Measurements from ENCODE around the gene PSMA8.
"Not testable (repeated sequence)": the region's sequence is repeated elsewhere in the genome, so short reads cannot be mapped to it uniquely, and the experiment has no call there.

The PSMA8 gene

GRCh38 chr18:26176134-26176533 is 42.5 kb downstream of the PSMA8 start:
- DNase-seq (ENCODE audit: low read depth), result no peak

- DNase-seq (ENCODE audit: low read depth), result no peak
Measured at GRCh38 chr18:26181343-26181826, 47.7 kb downstream of the PSMA8 start.

- DNase-seq (ENCODE audit: low read depth), result no peak
Measured at GRCh38 chr18:26183395-26184112, 49.9 kb downstream of the PSMA8 start.

DNA sequence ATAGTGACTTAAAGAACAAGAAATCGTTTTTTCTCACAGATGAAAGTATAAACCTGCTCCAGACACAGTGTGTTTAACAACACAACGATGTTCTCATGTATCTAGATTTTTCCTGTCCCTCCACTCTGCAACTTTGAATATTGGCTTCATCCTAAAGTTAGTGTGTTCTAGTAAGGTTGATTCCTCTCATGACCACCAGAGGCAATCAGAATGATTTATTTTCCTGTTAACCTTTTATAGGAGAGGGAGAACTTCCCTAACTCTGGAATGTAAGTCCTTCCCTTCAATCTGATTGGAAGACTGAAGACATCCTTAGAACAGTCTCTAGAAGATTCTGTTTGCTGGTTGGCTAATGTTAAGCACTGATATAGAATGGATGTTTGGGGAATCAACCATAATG is 51.6 kb downstream of the PSMA8 start:
- no peak for DNase-seq (ENCODE audit: low read depth)

DNA sequence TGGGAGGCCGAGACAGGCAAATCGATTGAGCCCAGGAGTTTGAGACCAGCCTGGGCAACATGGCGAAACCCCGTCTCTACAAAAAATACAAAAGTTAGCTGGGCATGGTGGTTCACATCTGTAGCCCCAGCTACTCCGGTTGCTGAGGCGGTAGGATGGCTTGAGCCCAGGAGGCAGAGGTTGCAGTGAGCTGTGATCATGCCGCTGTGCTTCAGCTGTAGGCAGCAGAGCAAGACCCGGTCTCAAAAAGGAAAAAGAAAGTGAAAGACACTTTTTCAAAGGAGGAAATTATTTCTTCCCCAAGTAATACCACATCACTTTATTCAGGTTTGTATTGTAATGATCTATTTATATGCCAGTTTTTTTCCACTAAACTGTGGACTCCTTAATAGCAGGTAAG is 56.8 kb downstream of the PSMA8 start:
- DNase-seq (ENCODE audit: low read depth), result peak; percentile 3

- DNase-seq (ENCODE audit: low read depth), result no peak
Measured at GRCh38 chr18:26192233-26192632, 58.6 kb downstream of the PSMA8 start.

- DNase-seq (ENCODE audit: low read depth), result no peak
Measured at GRCh38 chr18:26196605-26197004, 62.9 kb downstream of the PSMA8 start.

- DNase-seq (ENCODE audit: low read depth), result not testable (repeated sequence)
Measured at GRCh38 chr18:26202001-26202400, 68.3 kb downstream of the PSMA8 start.

- no peak for DNase-seq (ENCODE audit: low read depth)
Measured at GRCh38 chr18:26205318-26205717, 71.6 kb downstream of the PSMA8 start.

- no peak for DNase-seq (ENCODE audit: low read depth)
Measured at GRCh38 chr18:26206488-26206887, 72.8 kb downstream of the PSMA8 start.

DNA sequence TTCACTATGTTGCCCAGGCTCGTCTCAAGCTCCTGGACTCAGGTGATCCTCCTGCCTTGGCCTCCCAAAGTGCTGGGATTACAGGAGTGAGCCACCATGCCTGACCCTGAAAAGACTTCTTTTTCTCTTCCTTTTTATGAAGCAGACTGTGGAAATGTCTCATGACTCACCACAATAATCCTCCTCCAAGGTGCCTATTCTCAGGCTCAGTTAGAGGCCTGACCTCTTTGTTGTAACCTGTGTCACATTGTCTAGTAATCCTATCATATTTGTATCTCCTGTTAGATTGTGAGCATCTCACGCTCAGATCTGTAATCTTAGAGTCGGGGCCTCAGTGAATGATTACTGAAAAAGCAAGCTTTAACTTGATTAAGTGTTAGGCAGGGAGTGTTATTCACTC is 74.3 kb downstream of the PSMA8 start:
- no peak for DNase-seq (ENCODE audit: low read depth)

GRCh38 chr18:26208977-26209376 is 75.3 kb downstream of the PSMA8 start:
- no peak for DNase-seq (ENCODE audit: low read depth)

DNA sequence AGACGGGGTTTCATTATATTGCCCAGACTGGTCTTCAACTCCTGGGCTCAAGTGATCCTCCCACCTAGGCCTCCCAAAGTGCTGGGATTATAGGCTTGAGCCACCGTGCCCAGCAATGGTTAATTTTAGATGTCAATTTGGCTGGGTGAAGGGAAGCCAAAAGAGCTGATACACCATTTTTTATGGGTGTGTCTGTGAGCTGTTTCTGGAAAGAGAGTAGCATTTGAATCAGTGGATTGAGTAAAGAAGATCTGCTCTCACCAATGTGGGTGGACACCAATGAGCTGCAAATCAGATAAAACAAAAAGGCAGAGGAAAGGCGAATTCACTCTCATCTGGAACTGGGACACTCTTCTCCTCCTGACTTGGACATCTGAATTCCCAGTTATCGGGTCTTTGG is 76.5 kb downstream of the PSMA8 start:
- no peak for DNase-seq (ENCODE audit: low read depth)

DNA sequence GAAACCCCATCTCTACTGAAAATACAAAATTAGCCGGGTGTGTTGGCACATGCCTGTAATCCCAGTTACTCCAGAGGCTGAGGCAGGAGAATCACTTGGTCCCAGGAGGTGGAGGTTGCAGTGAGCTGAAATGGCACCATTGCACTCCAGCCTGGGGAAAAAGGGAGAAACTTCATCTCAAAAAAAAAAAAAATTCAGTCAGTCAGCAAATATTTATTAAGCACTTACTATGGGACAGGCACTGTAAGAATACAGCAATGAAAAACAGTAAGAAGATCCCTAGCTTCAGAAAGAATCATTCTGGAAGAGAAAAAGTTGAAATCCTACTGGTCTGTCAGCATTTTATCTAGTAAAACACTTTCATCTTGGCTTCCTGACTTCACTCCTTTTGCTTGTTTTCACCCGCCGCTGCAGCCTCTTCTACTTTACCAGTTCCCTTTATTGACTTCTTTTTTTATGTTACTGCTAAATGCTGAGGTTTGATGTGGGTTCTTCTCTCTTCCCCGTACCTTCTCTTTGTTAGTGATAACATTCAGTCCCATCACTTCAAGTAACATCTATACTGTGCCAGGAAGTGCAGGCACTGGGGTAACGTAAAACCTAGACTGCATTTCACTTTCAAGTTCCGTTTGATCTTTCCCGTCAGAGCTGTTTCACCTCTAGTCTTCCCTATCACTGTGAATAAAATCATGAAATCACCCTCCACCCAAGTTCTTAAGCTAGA is 81.7 kb downstream of the PSMA8 start:
- DNase-seq (ENCODE audit: low read depth), result no peak

- DNase-seq (ENCODE audit: low read depth), result no peak
Measured at GRCh38 chr18:26225022-26225693, 91.5 kb downstream of the PSMA8 start.

DNA sequence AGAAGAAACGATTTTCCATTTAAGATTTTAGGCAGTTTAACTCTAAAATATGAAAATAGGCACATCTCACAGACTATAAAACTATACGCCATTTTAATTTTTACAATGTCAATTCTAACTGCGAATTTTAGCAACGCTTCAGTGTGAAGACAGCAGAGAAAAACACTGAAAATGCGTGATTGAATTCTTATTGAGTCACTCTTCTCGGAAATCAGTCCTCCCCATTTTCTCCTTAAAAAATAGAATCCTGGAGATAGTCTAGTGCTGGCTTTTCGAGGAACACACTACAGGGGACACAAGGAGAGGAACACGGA is 92.2 kb downstream of the PSMA8 start:
- DNase-seq (ENCODE audit: low read depth), result no peak

- peak; percentile 93 for DNase-seq (ENCODE audit: low read depth)
Measured at GRCh38 chr18:26226229-26227050, 92.8 kb downstream of the PSMA8 start, which contains the start of gene TAF4B. Gene TAF4B, plus strand, starts transcription at chr18:26226445. Its CDS starts 489 bp downstream, at chr18:26226934.

DNA sequence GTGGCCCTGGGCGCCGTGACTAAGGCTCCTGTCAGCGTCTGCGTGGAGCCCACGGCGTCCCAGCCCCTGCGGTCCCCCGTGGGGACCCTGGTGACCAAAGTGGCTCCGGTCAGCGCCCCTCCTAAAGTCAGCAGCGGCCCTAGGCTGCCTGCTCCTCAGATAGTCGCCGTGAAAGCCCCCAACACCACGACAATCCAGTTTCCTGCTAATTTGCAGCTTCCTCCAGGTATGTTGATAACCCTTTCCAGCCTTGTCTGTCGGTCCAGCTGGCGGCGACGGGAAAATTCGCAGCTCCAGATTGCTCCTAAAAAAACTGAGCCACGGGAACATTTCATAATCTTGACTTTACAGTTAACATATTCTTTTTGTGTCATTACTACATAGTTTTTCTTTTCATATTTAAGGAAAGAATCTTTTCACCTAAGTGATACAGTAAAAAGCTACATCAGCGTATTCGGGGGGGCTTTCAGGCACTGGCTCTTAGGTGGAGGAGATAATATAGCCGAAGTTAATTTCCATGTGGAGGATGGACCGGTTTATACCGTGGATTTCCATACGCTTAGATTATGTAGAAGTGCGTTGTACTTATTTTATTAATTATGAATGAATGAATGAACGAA is 93.5 kb downstream of the PSMA8 start:
- DNase-seq (ENCODE audit: low read depth), result no peak

- DNase-seq (ENCODE audit: low read depth), result no peak
Measured at GRCh38 chr18:26228562-26229260, 95.0 kb downstream of the PSMA8 start.

GRCh38 chr18:26230497-26230896 is 96.8 kb downstream of the PSMA8 start:
- no peak for DNase-seq (ENCODE audit: low read depth)

GRCh38 chr18:26233208-26233607 is 99.5 kb downstream of the PSMA8 start:
- no peak for DNase-seq (ENCODE audit: low read depth)

All from activated T-helper 9 cell treated with anti-CD3 and anti-CD28 coated beads, Interleukin-2, amount 50 U/mL, for 16 hours (primary cell).